Thyroid gland (tissue), 4 donors: ENCODE results near the gene IL2RA.

Experiments used
- CTCF ChIP-seq, 6 experiments: fragments of 200-600 bp in 3 of 6; fragments of 450-650 bp in 3 of 6; sonication (generic) in 3 of 6; IDR thresholded peaks; one replicate each; pipeline ENCODE4 v1.5.1; 2016 to 2019; ENCODE audit warnings: antibody characterized with exemption in 6 of 6, mild to moderate bottlenecking in 2 of 6, inconsistent platforms in 1 of 6, moderate library complexity in 1 of 6
- POLR2A ChIP-seq, 2 donors: fragments of 450-650 bp; IDR thresholded peaks; one replicate each; pipeline ENCODE4 v1.6.1; 2017; ENCODE audit warnings: antibody characterized with exemption in 2 of 2, mild to moderate bottlenecking in 2 of 2, moderate library complexity in 1 of 2

- no peak for TF ChIP-seq CTCF (IDR thresholded peaks at IDR 0.05)
- no peak for TF ChIP-seq POLR2A (IDR thresholded peaks at IDR 0.05)
Measured at GRCh38 chr10:6049031-6049400, 13.2 kb downstream of the IL2RA start.
